Natural killer cell (primary cell): ENCODE data around the gene DIAPH3. TPM values are rescaled to one million over a fixed set of nuclear protein-coding genes. Genes with fewer than 3 reads are reported as not detected.

ENCODE experiments used
- ATAC-seq, 3 donors: fragments of 150-1000 bp in 2 of 3; fragments of 200-7000 bp in 1 of 3; cut with Tn5 transposase; 1 replicate in 1 of 3; 2 replicates in 2 of 3; pipeline ENCODE4 v1.10.0; 2021; ENCODE audit warnings: mild to moderate bottlenecking in 2 of 3, moderate library complexity in 2 of 3
- DNase-seq, 2 donors: peaks; one replicate each; pipeline versions ENCODE4 v3.0.0 to v3.0.0-alpha.2; 2013 to 2021; ENCODE audit warnings: mixed read lengths in 1 of 2
- H3K27ac ChIP-seq: one replicate; pipeline ENCODE4 v1.5.1; 2013; ENCODE audit warnings: mild to moderate bottlenecking, low read length
- H3K27me3 ChIP-seq: one replicate; pipeline ENCODE4 v1.6.1; 2013; ENCODE audit warnings: low read length; ENCODE audit not compliant: control insufficient read depth, insufficient read depth
- H3K36me3 ChIP-seq: one replicate; pipeline ENCODE4 v1.6.1; 2013; ENCODE audit warnings: low read length; ENCODE audit not compliant: control insufficient read depth, insufficient read depth
- H3K4me1 ChIP-seq: one replicate; pipeline ENCODE4 v1.6.1; 2013; ENCODE audit warnings: low read length; ENCODE audit not compliant: control insufficient read depth, insufficient read depth
- H3K4me3 ChIP-seq: one replicate; pipeline ENCODE4 v1.5.1; 2013; ENCODE audit warnings: low read length
- H3K9me3 ChIP-seq: one replicate; pipeline ENCODE4 v1.6.1; 2013; ENCODE audit warnings: low read length; ENCODE audit not compliant: control insufficient read depth, insufficient read depth
- H3K27ac Mint-ChIP-seq, 2 donors: one replicate each; pipeline ENCODE4 v1.8.0; 2022; ENCODE audit warnings: mild to moderate bottlenecking in 2 of 2, mixed read lengths in 2 of 2, moderate library complexity in 1 of 2
- H3K27me3 Mint-ChIP-seq, 2 donors: one replicate each; pipeline ENCODE4 v1.8.0; 2022; ENCODE audit warnings: low read depth in 2 of 2, mixed read lengths in 2 of 2
- H3K36me3 Mint-ChIP-seq: one replicate; pipeline ENCODE4 v1.8.0; 2022; ENCODE audit warnings: mixed read lengths
- H3K4me1 Mint-ChIP-seq, 2 donors: one replicate each; pipeline ENCODE4 v1.8.0; 2022; ENCODE audit warnings: mixed read lengths in 2 of 2
- H3K4me3 Mint-ChIP-seq: one replicate; pipeline ENCODE4 v1.8.0; 2022; ENCODE audit warnings: mild to moderate bottlenecking, moderate library complexity, mixed read lengths
- H3K9me3 Mint-ChIP-seq, 2 donors: one replicate each; pipeline ENCODE4 v1.8.0; 2022; ENCODE audit warnings: mixed read lengths in 2 of 2
- WGBS: methylation state at CpG from one replicate; pipeline ENCODE4 v1.1.7; 2013; ENCODE audit warnings: missing lambda C conversion rate; ENCODE audit not compliant: insufficient coverage; 5-methylcytosine and 5-hydroxymethylcytosine counted together
- intact Hi-C: fragments of 100-400 bp; cut with micrococcal nuclease; formaldehyde crosslinking; loops from one replicate; pipeline ENCODE4 v1.14.2; 2022
- total RNA-seq, 4 donors: library from RNA; stranded (reverse); fragments of 120-200 nt in 1 of 4; gene quantifications; one replicate each; pipeline versions ENCODE4 v1.2.3 to v1.2.4, GENCODE V29; 2013 to 2022
- TF ChIP-seq, protein P1 (sequence below): fragments of 200-600 bp; IDR thresholded peaks from one replicate; pipeline ENCODE4 v1.8.0; 2022; ENCODE audit warnings: antibody characterized with exemption

Gene DIAPH3
- total RNA-seq, 3 donors from 2014 or later (not counting 1 experiment from before 2014, with no cell fraction given) = 0.54 to 1.0 (median 0.98) TPM

DNA sequence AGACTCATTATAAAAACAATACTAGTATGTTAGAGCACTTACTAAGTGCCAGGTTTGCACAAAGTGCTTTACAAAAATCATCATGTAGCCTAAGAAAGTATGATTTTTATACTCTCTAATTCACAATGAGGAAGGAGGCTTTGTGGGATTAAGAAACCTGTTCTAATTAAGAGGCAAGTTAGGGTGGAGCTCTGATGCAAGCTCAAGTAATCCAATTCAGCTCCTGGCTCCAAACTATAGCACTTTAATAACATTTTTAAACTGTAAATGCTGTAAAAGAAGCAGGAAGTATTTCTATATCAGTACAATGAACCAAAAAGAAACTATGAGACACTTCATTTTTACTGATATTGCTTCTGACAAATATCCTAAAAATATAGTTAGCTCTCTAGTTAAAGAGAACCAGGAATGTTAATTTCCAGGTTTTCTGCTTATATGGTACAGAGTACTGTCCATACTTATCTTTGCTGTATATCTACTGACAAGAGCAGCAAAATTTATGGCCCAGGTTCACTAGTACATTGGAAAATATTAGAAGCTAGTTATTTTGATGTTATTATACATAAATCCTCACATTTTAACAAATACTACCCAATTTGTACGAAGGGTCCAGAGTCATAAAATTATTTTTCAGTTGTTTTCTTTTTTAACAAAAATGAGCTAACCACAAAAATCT lies 482.0 kb downstream of the DIAPH3 start:
- Histone ChIP-seq H3K36me3 (no peaks in the 10 kb centered on the region), H3K27me3 (no peaks in the 10 kb centered on the region), H3K4me1 (no peaks in the 10 kb centered on the region), H3K27ac (no peak overlapping the region), H3K9me3 (no peaks in the 10 kb centered on the region), H3K4me3 (no peak overlapping the region)
- Mint-ChIP-seq H3K4me1 (peaks cover 0 to 8% of the 10 kb centered on the region in 2 donors), H3K27me3 (no peaks in the 10 kb centered on the region), H3K4me3 (no peak overlapping the region), H3K9me3 (no peaks in the 10 kb centered on the region), H3K27ac (no peak overlapping the region), H3K36me3 (no peaks in the 10 kb centered on the region)
- ATAC-seq = no peak
- TF ChIP-seq, protein P1, sequence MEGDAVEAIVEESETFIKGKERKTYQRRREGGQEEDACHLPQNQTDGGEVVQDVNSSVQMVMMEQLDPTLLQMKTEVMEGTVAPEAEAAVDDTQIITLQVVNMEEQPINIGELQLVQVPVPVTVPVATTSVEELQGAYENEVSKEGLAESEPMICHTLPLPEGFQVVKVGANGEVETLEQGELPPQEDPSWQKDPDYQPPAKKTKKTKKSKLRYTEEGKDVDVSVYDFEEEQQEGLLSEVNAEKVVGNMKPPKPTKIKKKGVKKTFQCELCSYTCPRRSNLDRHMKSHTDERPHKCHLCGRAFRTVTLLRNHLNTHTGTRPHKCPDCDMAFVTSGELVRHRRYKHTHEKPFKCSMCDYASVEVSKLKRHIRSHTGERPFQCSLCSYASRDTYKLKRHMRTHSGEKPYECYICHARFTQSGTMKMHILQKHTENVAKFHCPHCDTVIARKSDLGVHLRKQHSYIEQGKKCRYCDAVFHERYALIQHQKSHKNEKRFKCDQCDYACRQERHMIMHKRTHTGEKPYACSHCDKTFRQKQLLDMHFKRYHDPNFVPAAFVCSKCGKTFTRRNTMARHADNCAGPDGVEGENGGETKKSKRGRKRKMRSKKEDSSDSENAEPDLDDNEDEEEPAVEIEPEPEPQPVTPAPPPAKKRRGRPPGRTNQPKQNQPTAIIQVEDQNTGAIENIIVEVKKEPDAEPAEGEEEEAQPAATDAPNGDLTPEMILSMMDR = no peak
- DNase-seq = no peak
- no CpG with 5 or more reads among the region's 1 CpG for WGBS
- intact Hi-C loops = loop anchor here (2.0 to 10.0 kb wide), 2 partner anchors 223 to 749 kb away; no protein-coding TSS in a partner anchor

DNA sequence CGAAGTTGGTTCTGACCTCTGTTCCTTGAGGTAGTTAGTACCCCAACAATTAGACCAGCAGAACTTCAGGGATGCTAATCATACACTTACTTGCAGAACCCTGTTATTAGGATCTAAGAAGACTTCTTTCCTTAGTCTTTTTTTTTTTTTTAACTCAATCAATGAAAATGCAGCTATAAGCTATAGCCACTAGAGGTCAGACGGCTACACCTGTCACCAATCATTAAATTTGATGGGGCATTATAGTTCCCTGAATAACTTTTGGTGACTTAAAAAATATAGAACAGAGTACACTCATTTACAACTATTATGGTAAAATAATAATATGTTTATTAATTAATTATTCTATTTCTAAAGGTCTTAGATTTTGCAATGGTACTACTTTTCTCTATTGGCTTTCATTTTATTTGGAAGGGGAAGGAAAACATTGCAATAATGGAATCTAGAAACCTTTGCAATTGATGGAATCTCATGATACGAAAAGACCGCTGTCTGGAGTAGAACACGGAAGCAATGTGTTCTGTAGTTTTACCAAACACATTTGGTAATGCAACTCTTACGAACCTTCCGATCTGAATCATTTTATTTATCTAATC lies 483.2 kb downstream of the DIAPH3 start:
- WGBS = 88% methylated on average over 6 of the region's 7 CpGs
- Mint-ChIP-seq H3K9me3 (no peaks in the 10 kb centered on the region), H3K27ac (no peak overlapping the region), H3K4me1 (peaks cover 0 to 8% of the 10 kb centered on the region in 2 donors), H3K4me3 (no peak overlapping the region), H3K36me3 (no peaks in the 10 kb centered on the region), H3K27me3 (no peaks in the 10 kb centered on the region)
- Histone ChIP-seq H3K4me1 (no peaks in the 10 kb centered on the region), H3K9me3 (no peaks in the 10 kb centered on the region), H3K4me3 (no peak overlapping the region), H3K27me3 (no peaks in the 10 kb centered on the region), H3K27ac (no peak overlapping the region), H3K36me3 (no peaks in the 10 kb centered on the region)
- ATAC-seq (no peak), DNase-seq (peak in 1 of 2 donors; percentile 47)
- TF ChIP-seq, protein P1 = peak; percentile 62
- intact Hi-C loops = loop anchor here (2.0 to 10.0 kb wide), 2 partner anchors 224 to 750 kb away; no protein-coding TSS in a partner anchor

DNA sequence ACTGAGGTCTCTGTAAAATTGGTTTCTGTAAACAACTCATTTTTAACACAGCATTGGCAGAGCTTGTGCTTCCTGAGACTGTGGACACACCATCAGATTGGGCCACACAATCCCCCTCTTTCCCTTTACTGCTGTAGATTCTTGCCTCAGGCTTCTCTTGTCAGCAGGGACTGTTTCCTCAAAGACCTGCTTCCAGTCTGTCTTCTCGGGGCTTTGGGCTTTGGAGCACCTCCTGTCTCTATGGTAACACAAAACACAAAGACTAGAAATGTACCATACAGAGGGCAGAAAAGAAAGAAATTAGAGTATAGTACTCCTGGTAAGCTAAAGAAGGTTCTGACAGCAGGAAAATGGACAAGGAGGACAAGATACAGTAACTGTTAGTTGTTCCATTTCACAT lies 484.5 kb downstream of the DIAPH3 start:
- Histone ChIP-seq H3K4me3 (no peak overlapping the region), H3K36me3 (no peaks in the 10 kb centered on the region), H3K27ac (no peak overlapping the region), H3K27me3 (no peaks in the 10 kb centered on the region), H3K4me1 (no peaks in the 10 kb centered on the region), H3K9me3 (no peaks in the 10 kb centered on the region)
- H3K4me3 Mint-ChIP-seq = no peak overlapping the region
- H3K27ac Mint-ChIP-seq = no peak overlapping the region
- TF ChIP-seq, protein P1 = no peak
- no peaks in the 10 kb centered on the region for H3K9me3 Mint-ChIP-seq
- ATAC-seq (no peak), DNase-seq (no peak)
- H3K36me3 Mint-ChIP-seq = no peaks in the 10 kb centered on the region
- intact Hi-C loops = no loop called here
- H3K27me3 Mint-ChIP-seq = no peaks in the 10 kb centered on the region
- peaks cover 0 to 8% of the 10 kb centered on the region in 2 donors for H3K4me1 Mint-ChIP-seq
- WGBS = 60% methylated on average over 1 of the region's 1 CpG
